NB4 (cell line): ENCODE data around the gene SLC25A48.

Source experiments
- DNase-seq: peaks from one replicate; pipeline ENCODE4 v3.0.0; 2010; ENCODE audit warnings: low read depth
- H3K4me3 ChIP-seq: one replicate; pipeline ENCODE4 v1.5.1; 2011; ENCODE audit warnings: mild to moderate bottlenecking, low read depth, low read length, moderate library complexity
- CTCF ChIP-seq: IDR thresholded peaks from one replicate; pipeline ENCODE4 v1.5.1; 2012; ENCODE audit warnings: low read depth, low read length
- MAX ChIP-seq: IDR thresholded peaks from 2 replicates; pipeline ENCODE4 v1.6.1; 2011; ENCODE audit warnings: low read depth, low read length
- MYC ChIP-seq: IDR thresholded peaks from 2 replicates; pipeline ENCODE4 v1.6.1; 2011; ENCODE audit warnings: low read depth, low read length
- POLR2A ChIP-seq: IDR thresholded peaks from 2 replicates; pipeline ENCODE4 v1.6.1; 2011; ENCODE audit warnings: mild to moderate bottlenecking; ENCODE audit not compliant: insufficient read length; ENCODE audit errors: extremely low read depth

Gene SLC25A48

GRCh38 chr5:135891791-135892190, 57.3 kb downstream of the SLC25A48 start:
- no peak overlapping the region for H3K4me3 ChIP-seq
- TF ChIP-seq POLR2A = no peak
- no peak for TF ChIP-seq CTCF
- TF ChIP-seq MAX = no peak
- no peak for TF ChIP-seq MYC
- peak; percentile 17 for DNase-seq

GRCh38 chr5:135894276-135894675, 59.8 kb downstream of the SLC25A48 start:
- TF ChIP-seq CTCF (no peak), MYC (no peak), MAX (no peak), POLR2A (no peak)
- DNase-seq = no peak
- H3K4me3 ChIP-seq = no peak overlapping the region

GRCh38 chr5:135894789-135895188, 60.3 kb downstream of the SLC25A48 start:
- no peak for DNase-seq
- H3K4me3 ChIP-seq = no peak overlapping the region
- TF ChIP-seq MYC (no peak), MAX (no peak), CTCF (no peak), POLR2A (no peak)

- H3K4me3 ChIP-seq = no peak within 1 kb of the TSS
- TF ChIP-seq CTCF (no peak), MAX (no peak), MYC (no peak), POLR2A (no peak)
Measured at GRCh38 chr5:135895474-135896006, 61.1 kb downstream of the SLC25A48 start, which contains the start of gene IL9. IL9 (minus strand) TSS chr5:135895841; CDS start chr5:135895816, 25 bp downstream.

GRCh38 chr5:135898651-135899050, 64.2 kb downstream of the SLC25A48 start:
- DNase-seq = no peak
- H3K4me3 ChIP-seq = no peak overlapping the region
- TF ChIP-seq POLR2A (no peak), MAX (no peak), MYC (no peak), CTCF (no peak)

More at GRCh38 chr5:135895474-135896006, 61.1 kb downstream of the SLC25A48 start, which contains the start of gene IL9:
- no peak for DNase-seq
